ENCODE data around the gene FAN1. TPM values are rescaled to one million over a fixed set of nuclear protein-coding genes. Genes with fewer than 3 reads are reported as not detected.

FAN1 gene
- total RNA-seq, 2 donors from 2014 or later, result 25.0 to 26.0 TPM

DNA sequence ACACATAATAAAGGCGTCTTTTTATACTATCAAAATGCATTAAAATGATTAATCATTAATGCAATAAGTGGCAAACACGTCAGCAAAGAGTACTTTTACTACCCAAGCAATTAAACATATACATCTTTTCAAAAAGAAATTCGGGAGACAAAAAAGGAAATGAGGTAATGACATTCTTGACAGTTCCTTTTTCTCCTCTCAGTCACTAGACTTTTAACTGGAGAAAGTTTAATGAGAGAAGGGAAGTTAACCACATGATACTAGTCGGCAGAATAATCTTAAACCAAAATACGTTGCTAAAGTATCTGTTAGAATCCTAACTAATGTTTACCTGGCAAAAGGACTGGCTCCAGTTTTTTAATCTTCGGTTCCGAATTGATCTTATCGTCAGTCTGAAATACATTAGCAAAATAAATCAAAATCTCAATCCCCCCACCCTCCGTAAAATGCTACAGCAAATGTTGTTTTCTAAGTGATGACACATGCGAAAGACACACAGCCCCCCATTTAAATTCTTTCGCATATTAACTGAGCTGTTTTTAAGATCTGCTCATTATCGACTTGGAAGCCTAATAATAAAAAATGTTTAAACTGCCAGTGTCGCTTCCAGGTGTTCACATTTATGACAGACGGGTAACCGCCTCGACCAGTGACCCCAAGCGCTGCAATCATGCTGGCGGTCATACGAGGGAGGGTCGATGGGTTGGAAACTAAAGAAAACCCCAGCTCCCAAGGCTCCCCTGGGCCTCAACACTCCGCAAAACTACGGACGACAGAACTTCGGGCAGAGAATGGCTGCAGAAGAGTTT, 86.9 kb downstream of the FAN1 start:
- DNase-seq (ENCODE audit: low spot score), result no peak
- H3K4me1 ChIP-seq (replicated peaks), result no peaks in the 10 kb centered on the region
- 2% methylated on average over 24 of the region's 24 CpGs for WGBS
- peak overlapping the region; percentile 80 to 91 for H3K4me3 ChIP-seq
- H3K36me3 ChIP-seq, result no peaks in the 10 kb centered on the region
- TF ChIP-seq POLR2AphosphoS5 (IDR thresholded peaks at IDR 0.05) (no peak), POLR2A (IDR thresholded peaks at IDR 0.05) (no peak)
- TF ChIP-seq, protein P1, sequence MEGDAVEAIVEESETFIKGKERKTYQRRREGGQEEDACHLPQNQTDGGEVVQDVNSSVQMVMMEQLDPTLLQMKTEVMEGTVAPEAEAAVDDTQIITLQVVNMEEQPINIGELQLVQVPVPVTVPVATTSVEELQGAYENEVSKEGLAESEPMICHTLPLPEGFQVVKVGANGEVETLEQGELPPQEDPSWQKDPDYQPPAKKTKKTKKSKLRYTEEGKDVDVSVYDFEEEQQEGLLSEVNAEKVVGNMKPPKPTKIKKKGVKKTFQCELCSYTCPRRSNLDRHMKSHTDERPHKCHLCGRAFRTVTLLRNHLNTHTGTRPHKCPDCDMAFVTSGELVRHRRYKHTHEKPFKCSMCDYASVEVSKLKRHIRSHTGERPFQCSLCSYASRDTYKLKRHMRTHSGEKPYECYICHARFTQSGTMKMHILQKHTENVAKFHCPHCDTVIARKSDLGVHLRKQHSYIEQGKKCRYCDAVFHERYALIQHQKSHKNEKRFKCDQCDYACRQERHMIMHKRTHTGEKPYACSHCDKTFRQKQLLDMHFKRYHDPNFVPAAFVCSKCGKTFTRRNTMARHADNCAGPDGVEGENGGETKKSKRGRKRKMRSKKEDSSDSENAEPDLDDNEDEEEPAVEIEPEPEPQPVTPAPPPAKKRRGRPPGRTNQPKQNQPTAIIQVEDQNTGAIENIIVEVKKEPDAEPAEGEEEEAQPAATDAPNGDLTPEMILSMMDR (IDR thresholded peaks at IDR 0.05), result no peak
- intact Hi-C loops (cut with DNase I), result loop anchor here (5.0 kb wide), 1 partner anchor 352 kb away; no protein-coding TSS in a partner anchor
- no peaks in the 10 kb centered on the region for H3K27me3 ChIP-seq (replicated peaks; ENCODE audit: insufficient read depth)
- H3K27ac ChIP-seq, result peak overlapping the region; percentile 94 to 95
- H3K9me3 ChIP-seq, result no peaks in the 10 kb centered on the region

GRCh38 chr15:30991255-30992235, 87.8 kb downstream of the FAN1 start, which contains the start of gene MTMR10:
Gene MTMR10, minus strand, starts transcription at chr15:30991628. Its CDS starts 122 bp downstream, at chr15:30991506.
- Histone ChIP-seq H3K27ac (peak within 1 kb of the TSS; percentile 94 to 95), H3K9me3 (no peaks in the 10 kb centered on the region), H3K4me1 (replicated peaks) (no peaks in the 10 kb centered on the region), H3K27me3 (replicated peaks; ENCODE audit: insufficient read depth) (no peaks in the 10 kb centered on the region), H3K4me3 (peak within 1 kb of the TSS; percentile 80 to 91), H3K36me3 (no peaks in the 10 kb centered on the region)
- peak; percentile 64 for DNase-seq (ENCODE audit: low spot score)
- peak; percentile 68 for TF ChIP-seq POLR2A (IDR thresholded peaks at IDR 0.05)
- TF ChIP-seq, protein P1 (IDR thresholded peaks at IDR 0.05), result peak in 1 of 4 experiments; percentile 21
- no peak for TF ChIP-seq POLR2AphosphoS5 (IDR thresholded peaks at IDR 0.05)
- intact Hi-C loops (cut with DNase I), result loop anchor here (5.0 kb wide), 1 partner anchor 351 kb away; no protein-coding TSS in a partner anchor
- WGBS, result under 1% methylated on average over 41 of the region's 114 CpGs

DNA sequence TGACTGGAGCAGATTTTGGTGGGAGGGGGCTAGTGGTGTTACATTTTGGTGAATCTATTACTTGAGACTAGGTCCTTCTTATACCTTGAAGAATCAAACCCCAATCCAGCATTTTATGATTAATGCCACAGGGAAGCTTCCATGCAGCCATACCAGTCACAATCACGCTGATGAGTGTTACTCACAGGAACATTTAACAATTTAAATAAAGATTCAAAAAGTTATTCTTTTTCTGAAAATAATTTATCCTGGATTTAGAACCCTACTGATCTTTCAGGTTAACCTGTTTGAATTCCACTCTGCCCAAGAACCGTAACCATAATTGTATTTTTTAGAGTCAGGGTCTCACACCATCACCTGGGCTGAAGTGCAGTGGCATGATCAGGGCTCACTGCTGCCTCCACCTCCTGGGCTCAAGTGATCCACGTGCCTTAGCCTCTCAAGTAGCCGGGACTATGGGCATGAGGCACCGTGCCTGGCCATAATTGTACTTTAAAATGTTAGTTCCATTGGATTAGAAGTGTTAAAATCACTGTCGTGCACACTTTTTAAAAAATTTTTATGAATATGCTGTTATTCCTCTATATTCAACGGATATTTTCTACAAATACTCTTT, 88.6 kb downstream of the FAN1 start:
- DNase-seq (ENCODE audit: low spot score), result peak; percentile 17
- H3K27me3 ChIP-seq (replicated peaks; ENCODE audit: insufficient read depth), result no peaks in the 10 kb centered on the region
- peak overlapping the region; percentile 80 to 91 for H3K4me3 ChIP-seq
- H3K4me1 ChIP-seq (replicated peaks), result no peaks in the 10 kb centered on the region
- 71% methylated on average over 7 of the region's 7 CpGs for WGBS
- H3K9me3 ChIP-seq, result no peaks in the 10 kb centered on the region
- intact Hi-C loops (cut with DNase I), result loop anchor here (5.0 kb wide), 1 partner anchor 350 kb away; no protein-coding TSS in a partner anchor
- peak overlapping the region; percentile 94 to 95 for H3K27ac ChIP-seq
- TF ChIP-seq, protein P1 (IDR thresholded peaks at IDR 0.05), result no peak
- TF ChIP-seq POLR2AphosphoS5 (IDR thresholded peaks at IDR 0.05), result no peak
- TF ChIP-seq POLR2A (IDR thresholded peaks at IDR 0.05), result no peak
- no peaks in the 10 kb centered on the region for H3K36me3 ChIP-seq

Small RNA genes lying within 50 kb of the gene (small RNA-seq; reads per million reads assigned to genes)
- gene RNU6-466P, result 0 reads per million in 2 donors

Other genes with a start within 250 kb of the FAN1 start
- gene MTMR10, start 87.7 kb downstream of the FAN1 start, total RNA-seq, result 10 to 100 TPM; 32.5 to 35.2 TPM
- 1 to 10 TPM in 1 of 2 donors, not detected in 1; 5.5 TPM for gene TRPM1, start 197.8 kb downstream of the FAN1 start, total RNA-seq